ENCODE measurements around the gene P2RX1.
"Not testable (repeated sequence)": the region's sequence is repeated elsewhere in the genome, so short reads cannot be mapped to it uniquely, and the experiment has no call there.

Gene P2RX1

GRCh38 chr17:3951420-3951819, 35.2 kb upstream of the P2RX1 start:
- FAIRE-seq = no peak

DNA sequence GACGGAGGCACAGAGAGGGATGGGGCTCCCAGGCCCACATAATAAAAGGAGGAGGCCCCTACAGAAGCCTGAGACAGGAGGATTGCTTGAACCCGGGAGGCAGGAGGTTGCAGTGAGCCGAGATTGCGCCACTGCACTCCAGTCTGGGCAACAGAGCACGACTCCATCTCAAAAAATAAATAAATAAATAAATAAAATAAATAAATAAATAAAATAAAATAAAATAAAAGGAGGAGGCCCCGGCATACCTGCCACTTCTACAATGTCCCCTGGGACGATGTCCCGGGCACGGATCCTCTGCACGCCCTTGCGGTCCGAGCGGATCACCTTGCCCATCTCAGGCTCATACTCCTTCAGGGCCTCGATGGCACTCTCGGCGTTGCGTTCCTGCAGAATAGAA, 34.7 kb upstream of the P2RX1 start:
- FAIRE-seq = no peak

GRCh38 chr17:3950584-3950983, 34.3 kb upstream of the P2RX1 start:
- no peak for FAIRE-seq

DNA sequence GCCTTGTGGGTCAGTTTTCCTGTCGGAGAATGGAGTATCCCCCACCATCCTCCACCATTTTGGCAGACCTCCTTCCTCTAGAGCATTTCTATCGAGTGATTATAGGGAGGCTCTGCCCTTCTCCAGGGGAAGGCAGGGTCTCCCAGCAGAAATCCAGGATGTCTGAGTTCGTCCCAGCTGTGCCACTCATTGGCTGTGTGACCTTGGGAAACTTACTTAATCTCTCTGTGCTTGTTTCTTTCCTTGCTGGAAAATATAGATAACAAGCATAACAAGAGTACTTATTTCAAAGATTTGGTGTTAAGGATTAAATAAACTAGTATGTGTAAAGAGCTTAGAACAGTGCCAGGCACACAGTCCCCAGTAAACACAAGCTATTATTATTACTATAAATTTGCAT, 33.2 kb upstream of the P2RX1 start:
- FAIRE-seq = no peak

DNA sequence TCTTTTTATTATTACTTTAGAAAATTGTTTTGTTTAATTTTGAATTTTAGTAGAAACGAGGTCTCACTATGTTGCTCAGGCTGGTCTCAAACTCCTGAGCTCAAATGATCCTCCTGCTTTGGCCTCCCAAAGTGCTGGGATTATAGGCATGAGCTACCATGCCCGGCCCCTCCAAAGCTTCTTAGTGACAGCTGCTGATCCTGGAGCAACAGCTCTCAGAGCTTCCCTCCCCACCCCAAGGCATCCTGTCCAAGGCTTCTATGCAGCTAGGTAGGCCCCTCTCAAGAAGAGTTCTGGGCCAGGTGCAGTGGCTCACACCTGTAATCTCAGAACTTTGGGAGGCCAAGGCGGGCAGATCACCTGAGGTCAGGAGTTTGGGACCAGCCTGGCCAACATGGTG, 32.3 kb upstream of the P2RX1 start:
- FAIRE-seq = not testable (repeated sequence)

DNA sequence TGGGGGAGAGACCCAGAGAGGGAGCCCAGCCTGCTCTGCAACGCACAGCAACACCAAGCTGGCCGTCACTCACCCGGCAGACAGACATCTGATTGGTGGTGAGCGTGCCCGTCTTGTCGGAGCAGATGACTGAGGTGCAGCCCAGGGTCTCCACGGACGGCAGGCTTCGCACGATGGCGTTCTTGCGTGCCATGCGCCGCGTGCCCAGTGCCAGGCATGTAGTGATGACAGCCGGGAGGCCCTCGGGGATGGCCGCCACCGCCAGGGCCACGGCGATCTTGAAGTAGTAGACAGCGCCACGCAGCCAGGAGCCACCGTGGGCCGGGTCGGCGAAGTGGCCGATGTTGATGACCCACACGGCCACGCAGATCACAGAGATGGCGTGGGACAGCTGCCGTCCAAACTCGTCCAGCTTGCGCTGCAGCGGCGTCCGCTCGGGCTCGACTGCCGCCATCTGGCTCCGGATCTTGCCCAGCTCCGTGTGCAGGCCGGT, 31.1 kb upstream of the P2RX1 start:
- FAIRE-seq = no peak

DNA sequence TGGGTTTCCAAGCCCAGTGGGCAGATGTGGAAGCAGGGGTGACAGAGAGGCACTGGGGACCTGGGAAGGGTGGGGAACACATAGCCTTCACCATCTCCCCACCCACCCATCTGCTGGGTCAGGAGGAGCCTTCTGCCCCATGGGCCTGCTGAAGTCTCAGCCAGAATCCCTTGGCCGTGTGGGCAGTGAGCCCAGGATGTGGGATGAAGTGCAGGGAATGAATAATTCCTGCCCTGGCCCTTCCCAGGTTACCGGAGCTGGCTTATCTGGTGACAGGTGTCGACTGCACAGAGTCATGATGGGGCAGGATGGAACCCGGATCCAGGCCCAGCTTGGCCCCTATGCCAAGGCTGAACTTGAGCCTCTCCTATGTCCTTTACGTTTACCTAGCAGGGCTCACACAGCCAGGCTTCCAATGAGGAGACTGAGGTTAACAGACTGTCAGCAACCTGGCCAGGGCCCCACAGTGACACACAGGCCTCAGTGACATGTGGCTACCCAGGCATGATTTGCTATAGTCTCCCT, 30.5 kb upstream of the P2RX1 start:
- no peak for FAIRE-seq

DNA sequence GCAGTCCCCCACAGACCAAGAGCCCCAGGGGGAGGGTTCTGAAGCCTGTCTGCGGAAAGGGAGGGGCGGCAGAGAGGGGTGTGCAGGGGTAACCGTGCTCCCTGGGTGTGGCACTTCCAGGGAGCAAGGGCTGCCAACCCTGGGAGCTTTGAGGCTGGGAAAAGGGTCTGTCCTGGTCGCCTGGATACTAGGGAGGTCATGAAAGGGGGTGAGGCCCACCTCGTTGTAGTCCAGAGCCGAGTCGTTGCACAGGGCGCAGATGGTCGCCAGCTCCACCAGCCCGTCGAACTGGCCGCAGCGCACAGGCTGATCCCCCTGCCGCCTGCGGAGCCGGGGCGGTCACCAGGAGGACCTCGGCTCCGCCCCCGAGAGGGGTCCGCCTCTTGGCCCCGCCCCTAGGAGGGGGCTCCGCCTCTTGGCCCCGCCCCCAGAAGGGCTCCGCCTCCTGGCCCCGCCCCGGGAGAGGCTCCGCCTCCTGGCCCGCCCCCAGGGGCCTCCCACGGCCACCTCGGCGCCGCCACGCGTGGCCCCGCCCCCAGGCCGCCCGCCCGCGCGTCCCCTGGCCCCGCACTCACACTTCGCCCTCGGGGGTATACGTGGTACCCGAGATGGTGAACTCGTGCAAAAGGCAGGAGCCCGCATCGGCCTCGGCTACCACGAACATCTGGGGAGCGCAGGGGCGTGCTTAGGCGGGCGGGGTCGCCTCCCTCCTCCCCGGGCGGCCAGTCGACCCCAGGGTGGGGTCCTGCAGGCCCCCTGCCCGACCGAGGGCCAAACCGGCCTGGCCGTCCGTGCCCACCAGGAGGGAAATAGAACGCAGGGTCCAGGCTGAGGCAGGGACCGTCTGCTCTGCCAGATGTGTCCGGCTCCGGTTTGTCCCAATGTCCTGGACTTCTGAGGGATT, 28.5 kb upstream of the P2RX1 start:
- no peak for FAIRE-seq

GRCh38 chr17:3943240-3943891, 27.1 kb upstream of the P2RX1 start:
- FAIRE-seq = no peak

- FAIRE-seq = no peak
These were observed 24.9 kb upstream of the P2RX1 start for GRCh38 chr17:3940965-3941698.

GRCh38 chr17:3937359-3937758, 21.1 kb upstream of the P2RX1 start:
- FAIRE-seq = no peak

- FAIRE-seq = no peak
These were observed 19.6 kb upstream of the P2RX1 start for GRCh38 chr17:3935825-3936355.

- no peak for FAIRE-seq
These were observed 18.9 kb upstream of the P2RX1 start for GRCh38 chr17:3935140-3935542.

DNA sequence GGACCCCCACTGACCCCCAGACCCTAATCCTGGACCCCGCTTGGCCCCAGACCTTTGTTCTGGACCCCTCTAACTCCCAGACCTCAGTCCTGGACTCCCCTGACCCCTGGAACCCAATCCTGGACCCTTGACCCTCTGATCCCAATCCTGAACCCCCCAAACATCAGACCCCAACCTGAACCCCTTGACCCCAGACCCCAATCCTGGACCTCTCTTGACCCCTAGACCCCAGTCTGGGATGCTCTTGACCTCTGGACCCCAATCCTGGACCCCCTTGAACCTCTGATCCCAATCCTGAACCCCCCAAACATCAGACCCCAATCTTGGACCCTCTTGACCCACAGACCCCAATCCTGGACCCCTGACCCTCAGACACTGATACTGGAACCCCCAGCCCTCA, 13.5 kb upstream of the P2RX1 start:
- FAIRE-seq = no peak

DNA sequence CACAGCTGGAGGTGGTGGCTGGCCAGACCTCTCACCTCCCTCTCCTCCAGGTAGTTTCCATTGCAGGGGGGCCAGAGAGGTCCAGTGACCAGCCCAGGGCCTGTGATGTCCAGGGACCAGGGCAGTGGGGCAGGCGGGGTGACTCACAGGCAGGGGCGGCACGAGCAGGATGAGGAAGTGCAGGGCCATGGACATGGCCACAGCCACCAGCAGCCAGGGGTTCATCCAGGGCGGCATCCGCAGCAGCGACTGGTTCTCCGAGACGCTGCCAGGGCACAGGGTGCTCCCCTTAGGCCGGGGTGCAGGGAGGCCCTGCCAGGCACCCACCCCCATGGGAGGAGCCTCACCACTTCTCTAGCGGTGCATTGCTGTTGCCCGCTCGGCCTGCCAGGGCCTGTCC, 12.9 kb upstream of the P2RX1 start:
- no peak for FAIRE-seq

- FAIRE-seq = no peak
These were observed 12.1 kb upstream of the P2RX1 start for GRCh38 chr17:3928406-3928805.

DNA sequence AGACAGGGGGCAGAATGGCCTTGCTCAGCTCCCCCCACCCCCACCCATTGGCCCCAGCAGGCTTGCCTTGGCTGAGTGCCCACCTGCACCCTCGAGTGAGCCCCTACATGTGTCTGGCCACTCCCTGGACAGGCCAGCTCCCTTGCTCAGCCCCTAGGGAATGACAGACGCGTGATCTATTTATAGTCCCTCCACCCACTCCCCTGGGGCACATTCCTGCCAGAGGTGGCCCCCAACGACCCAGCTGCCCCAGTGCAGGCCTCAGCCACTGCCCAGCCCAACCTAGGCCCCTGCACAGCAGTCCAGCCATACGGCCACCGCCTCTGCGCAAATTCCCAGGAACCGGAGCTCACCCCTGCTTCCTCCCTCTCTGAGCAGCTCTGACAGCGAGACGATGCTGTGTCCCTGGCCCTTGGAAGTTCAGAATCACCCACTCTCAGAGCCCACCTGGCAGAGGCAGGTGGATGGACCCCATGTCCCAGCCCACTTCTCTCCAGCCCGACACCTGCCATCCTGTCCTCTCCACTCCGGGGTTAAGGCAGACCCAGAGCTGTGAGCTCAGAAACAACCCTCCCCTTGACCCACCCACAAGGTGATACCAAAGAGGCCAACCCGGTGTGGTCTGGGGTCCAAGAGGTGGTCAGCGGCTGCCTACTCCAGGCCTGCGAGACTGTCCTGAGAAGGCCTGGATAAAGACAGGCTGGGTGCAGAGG, 11.5 kb upstream of the P2RX1 start:
- FAIRE-seq = no peak

GRCh38 chr17:3926860-3927627, 10.8 kb upstream of the P2RX1 start:
- no peak for FAIRE-seq

DNA sequence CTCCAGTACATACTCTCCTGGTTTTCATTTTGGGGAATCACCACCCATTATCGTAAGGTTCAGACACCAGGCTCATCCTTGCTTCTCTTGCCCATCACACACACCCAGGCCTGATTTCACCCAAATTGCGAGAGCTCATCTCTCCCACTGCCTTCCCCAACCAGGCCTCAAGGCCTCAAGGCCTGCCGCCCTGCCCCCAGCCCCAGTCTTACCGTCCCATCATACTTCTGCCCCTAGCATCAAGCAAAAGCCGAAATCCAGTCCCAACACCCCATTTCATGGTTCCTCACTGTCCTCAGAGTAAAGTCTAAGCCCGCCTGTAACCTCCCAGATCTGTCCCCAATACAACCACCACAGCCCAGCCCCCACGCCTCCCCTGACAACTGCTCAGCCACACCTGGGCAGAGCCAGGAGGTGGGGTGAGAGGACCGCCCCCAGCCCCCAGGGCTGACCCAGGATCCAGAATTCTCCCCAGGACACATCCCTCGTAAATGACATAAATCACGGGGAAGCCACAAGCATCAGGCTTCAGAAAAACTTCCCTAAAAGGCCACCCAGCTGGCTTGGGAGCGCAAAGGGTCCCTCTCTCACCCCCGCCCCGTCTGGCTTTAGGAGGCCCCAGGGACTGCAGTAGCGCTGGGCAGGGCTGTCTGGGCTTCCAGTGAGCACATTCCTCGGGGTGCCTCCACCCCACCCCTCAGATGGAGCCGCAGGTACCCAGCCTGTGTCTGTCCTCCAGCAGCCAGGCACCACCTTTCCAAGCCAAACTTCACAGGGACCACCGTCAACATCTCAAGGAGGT, 9.6 kb upstream of the P2RX1 start:
- FAIRE-seq = no peak

- FAIRE-seq = no peak
These were observed 8.5 kb upstream of the P2RX1 start for GRCh38 chr17:3924512-3925350.

Data from endometrium (tissue), 2 donors.